Osteocyte (in vitro differentiated cells): Measurements from ENCODE around the gene SLFN14. TPM values are rescaled to one million over a fixed set of nuclear protein-coding genes. Genes with fewer than 3 reads are reported as not detected.
"Not testable (repeated sequence)": the region's sequence is repeated elsewhere in the genome, so short reads cannot be mapped to it uniquely, and the experiment has no call there.

Experiments
- DNase-seq: peaks from one replicate; pipeline ENCODE4 v3.0.0; 2021; ENCODE audit warnings: mixed read lengths; ENCODE audit not compliant: unreplicated experiment; ENCODE audit errors: extremely low spot score
- H3K27ac Mint-ChIP-seq: one replicate; pipeline ENCODE4 v1.8.0; 2021; ENCODE audit warnings: mild to moderate bottlenecking, mixed read lengths; ENCODE audit not compliant: unreplicated experiment
- H3K27me3 Mint-ChIP-seq: one replicate; pipeline ENCODE4 v1.8.0; 2021; ENCODE audit warnings: mixed read lengths; ENCODE audit not compliant: unreplicated experiment
- H3K36me3 Mint-ChIP-seq: one replicate; pipeline ENCODE4 v1.8.0; 2021; ENCODE audit warnings: mixed read lengths; ENCODE audit not compliant: unreplicated experiment
- H3K4me1 Mint-ChIP-seq: one replicate; pipeline ENCODE4 v1.8.0; 2021; ENCODE audit warnings: mixed read lengths; ENCODE audit not compliant: unreplicated experiment
- H3K4me3 Mint-ChIP-seq: one replicate; pipeline ENCODE4 v1.8.0; 2021; ENCODE audit warnings: mild to moderate bottlenecking, moderate library complexity, mixed read lengths; ENCODE audit not compliant: unreplicated experiment
- H3K9me3 Mint-ChIP-seq: one replicate; pipeline ENCODE4 v1.8.0; 2021; ENCODE audit warnings: mixed read lengths; ENCODE audit not compliant: unreplicated experiment
- total RNA-seq: library from RNA; stranded (reverse); gene quantifications from 2 replicates; pipeline ENCODE4 v1.2.1, GENCODE V29; 2021
- TF ChIP-seq, protein P1 (sequence below): fragments of 200-600 bp; sonication (generic); IDR thresholded peaks from 2 replicates; pipeline ENCODE4 v1.5.0; 2021; ENCODE audit warnings: antibody characterized with exemption, mild to moderate bottlenecking, moderate library complexity

SLFN14 gene
- total RNA-seq, 1 donor from 2014 or later, result not detected

DNA sequence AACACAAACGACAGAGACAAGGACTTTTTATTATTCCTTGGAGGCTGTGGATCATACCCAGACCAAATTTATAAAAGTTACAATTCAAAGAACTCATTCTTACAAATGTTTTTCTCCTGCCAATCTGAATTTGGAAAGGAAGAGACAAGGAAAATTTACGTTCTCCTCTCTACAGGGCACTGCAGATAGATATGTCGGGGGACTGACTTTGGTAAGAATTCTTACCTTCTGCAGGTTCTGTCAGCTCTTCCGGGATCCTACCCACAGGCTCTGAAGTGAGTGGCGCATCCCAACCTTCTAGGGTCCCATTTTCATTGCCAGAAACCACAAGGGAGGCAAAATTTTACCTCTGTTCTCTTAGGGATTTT, 21.0 kb downstream of the SLFN14 start:
- Mint-ChIP-seq H3K4me3 (no peak overlapping the region), H3K27ac (no peak overlapping the region), H3K4me1 (peaks cover 14% of the 10 kb centered on the region), H3K27me3 (peaks cover 4% of the 10 kb centered on the region), H3K9me3 (no peaks in the 10 kb centered on the region), H3K36me3 (no peaks in the 10 kb centered on the region)
- no peak for DNase-seq
- TF ChIP-seq, protein P1, sequence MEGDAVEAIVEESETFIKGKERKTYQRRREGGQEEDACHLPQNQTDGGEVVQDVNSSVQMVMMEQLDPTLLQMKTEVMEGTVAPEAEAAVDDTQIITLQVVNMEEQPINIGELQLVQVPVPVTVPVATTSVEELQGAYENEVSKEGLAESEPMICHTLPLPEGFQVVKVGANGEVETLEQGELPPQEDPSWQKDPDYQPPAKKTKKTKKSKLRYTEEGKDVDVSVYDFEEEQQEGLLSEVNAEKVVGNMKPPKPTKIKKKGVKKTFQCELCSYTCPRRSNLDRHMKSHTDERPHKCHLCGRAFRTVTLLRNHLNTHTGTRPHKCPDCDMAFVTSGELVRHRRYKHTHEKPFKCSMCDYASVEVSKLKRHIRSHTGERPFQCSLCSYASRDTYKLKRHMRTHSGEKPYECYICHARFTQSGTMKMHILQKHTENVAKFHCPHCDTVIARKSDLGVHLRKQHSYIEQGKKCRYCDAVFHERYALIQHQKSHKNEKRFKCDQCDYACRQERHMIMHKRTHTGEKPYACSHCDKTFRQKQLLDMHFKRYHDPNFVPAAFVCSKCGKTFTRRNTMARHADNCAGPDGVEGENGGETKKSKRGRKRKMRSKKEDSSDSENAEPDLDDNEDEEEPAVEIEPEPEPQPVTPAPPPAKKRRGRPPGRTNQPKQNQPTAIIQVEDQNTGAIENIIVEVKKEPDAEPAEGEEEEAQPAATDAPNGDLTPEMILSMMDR, result no peak

DNA sequence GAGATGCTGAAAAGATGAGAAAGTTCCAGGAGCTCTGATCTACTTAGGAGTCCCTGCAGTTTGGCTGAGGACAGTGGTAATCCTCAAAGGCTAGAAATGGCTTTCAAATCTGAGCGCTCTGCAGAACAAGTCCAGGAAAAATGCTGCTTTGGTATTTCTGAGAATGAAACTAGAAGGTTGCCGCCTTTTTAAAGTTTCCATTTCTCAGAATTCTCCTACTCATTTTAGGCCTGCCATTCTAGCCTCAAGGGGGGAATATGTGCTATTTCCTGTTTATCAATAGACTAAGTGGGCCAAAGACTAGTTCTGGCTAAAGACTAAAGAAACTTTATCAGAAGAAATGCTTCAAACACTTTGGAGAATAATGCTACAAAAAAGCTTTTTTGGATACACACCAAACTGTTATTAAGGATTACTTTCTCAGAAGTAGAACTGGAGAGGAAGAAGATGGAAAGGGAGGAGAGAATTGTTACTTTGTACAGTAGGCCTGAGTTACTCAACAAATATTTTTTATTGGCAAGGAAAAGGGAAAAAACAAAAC, 22.9 kb downstream of the SLFN14 start, which contains the start of gene SLFN12L:
Gene SLFN12L (minus strand): TSS at position 78 of the 541 bp plus-strand sequence. CDS start 15,314 bp downstream, outside the sequence.
- TF ChIP-seq, protein P1, result no peak
- H3K36me3 Mint-ChIP-seq, result no peaks in the 10 kb centered on the region
- H3K4me1 Mint-ChIP-seq, result peaks cover 16% of the 10 kb centered on the region
- DNase-seq, result no peak
- H3K4me3 Mint-ChIP-seq, result no peak within 1 kb of the TSS
- H3K27me3 Mint-ChIP-seq, result peaks cover 7% of the 10 kb centered on the region
- no peaks in the 10 kb centered on the region for H3K9me3 Mint-ChIP-seq
- H3K27ac Mint-ChIP-seq, result no peak within 1 kb of the TSS

DNA sequence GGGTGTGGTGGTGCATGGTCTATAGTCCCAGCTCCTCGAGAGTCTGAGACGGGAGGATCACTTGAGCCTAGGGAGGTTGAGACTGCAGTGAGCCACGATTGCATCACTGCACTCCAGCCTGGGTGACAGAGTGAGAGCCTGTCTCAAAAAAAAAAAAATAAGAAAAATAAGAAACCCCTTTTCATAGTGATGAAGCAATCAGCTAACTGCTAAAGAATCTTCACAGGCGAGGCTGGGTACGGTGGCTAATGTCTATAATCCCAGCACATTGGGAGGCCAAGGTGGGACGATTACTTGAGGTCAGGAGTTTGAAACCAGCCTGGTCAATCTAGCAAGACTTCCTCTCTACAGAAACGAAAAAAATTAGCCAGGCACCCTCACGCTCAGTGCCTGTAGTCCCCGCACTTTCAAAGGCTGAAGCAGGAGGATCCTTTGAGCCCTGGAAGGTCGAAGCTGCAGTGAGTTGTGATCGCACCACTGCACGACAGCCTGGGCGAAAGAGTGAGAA, 23.9 kb downstream of the SLFN14 start:
- H3K4me3 Mint-ChIP-seq, result no peak overlapping the region
- H3K36me3 Mint-ChIP-seq, result no peaks in the 10 kb centered on the region
- peaks cover 12% of the 10 kb centered on the region for H3K27me3 Mint-ChIP-seq
- no peaks in the 10 kb centered on the region for H3K9me3 Mint-ChIP-seq
- DNase-seq, result no peak
- no peak overlapping the region for H3K27ac Mint-ChIP-seq
- peaks cover 16% of the 10 kb centered on the region for H3K4me1 Mint-ChIP-seq
- TF ChIP-seq, protein P1, result no peak

DNA sequence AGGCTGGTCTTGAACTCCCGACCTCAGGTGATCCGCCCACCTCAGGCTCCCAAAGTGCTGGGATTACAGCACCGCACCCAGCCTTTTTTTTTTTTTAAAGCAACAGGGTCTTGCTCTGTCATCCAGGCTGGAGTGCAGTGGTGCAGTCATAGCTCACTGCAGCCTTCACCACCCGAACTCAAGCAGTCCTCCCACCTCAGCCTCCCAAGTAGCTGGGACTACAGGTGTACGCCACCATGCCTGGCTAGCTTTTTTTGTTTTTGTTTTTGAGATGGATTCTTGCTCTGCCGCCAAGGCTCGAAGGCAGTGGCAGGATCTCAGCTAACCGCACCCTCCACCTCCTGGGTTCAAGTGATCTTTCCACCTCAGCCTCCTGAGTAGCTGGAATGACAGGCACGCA, 25.2 kb downstream of the SLFN14 start:
- H3K9me3 Mint-ChIP-seq, H3K4me3 Mint-ChIP-seq, H3K27ac Mint-ChIP-seq, H3K36me3 Mint-ChIP-seq, H3K4me1 Mint-ChIP-seq, DNase-seq: not testable (repeated sequence)
- H3K27me3 Mint-ChIP-seq, result peaks cover 17% of the 10 kb centered on the region

DNA sequence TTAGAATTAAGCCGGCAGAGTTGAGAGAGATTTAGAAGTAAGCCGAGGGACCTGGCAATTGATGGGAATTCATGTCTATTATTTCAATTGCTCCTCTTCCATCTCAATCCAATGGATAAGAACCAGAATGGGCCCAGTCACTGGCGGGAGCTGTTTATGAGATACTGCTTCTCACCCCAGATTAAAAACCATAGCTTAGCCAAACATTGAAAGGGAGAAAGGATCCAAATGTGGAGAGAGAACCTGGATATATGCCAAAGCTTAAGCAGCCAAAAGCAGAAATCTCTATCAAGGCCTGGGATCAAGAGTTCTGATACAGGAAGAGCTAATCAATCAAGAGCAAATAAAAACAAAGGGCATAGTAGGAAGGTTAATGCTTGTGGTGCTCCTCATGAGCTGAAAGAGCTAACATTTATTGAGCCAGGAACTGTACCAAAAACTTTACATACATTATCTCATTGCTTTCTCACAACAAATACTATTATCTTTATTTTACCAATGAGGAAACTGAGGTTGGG, 26.0 kb downstream of the SLFN14 start:
- DNase-seq, result no peak
- TF ChIP-seq, protein P1, result no peak
- Mint-ChIP-seq H3K9me3 (no peaks in the 10 kb centered on the region), H3K4me3 (no peak overlapping the region), H3K4me1 (peaks cover 7% of the 10 kb centered on the region), H3K27ac (no peak overlapping the region), H3K27me3 (peaks cover 17% of the 10 kb centered on the region), H3K36me3 (no peaks in the 10 kb centered on the region)
